Peyer's patch (tissue), 4 donors: Measurements from ENCODE around the gene GALNT9.

Source experiments
- CTCF ChIP-seq, 6 experiments: fragments of 450-650 bp in 4 of 6; fragments of 200-600 bp in 2 of 6; sonication (generic) in 1 of 6; IDR thresholded peaks; one replicate each; pipeline ENCODE4 v1.5.1; 2017 to 2019; ENCODE audit warnings: antibody characterized with exemption in 6 of 6, mild to moderate bottlenecking in 3 of 6, moderate library complexity in 1 of 6
- POLR2A ChIP-seq, 2 donors: fragments of 450-650 bp; IDR thresholded peaks; one replicate each; pipeline ENCODE4 v1.5.1; 2017; ENCODE audit warnings: antibody characterized with exemption in 2 of 2, mild to moderate bottlenecking in 2 of 2, moderate library complexity in 2 of 2

GRCh38 chr12:132227118-132227517 is 102.3 kb downstream of the GALNT9 start:
- TF ChIP-seq CTCF (IDR thresholded peaks at IDR 0.05) (no peak), POLR2A (IDR thresholded peaks at IDR 0.05) (no peak)
